Prostate gland (tissue), 2 donors: ENCODE results near the gene LRRC74A. TPM values are rescaled to one million over a fixed set of nuclear protein-coding genes. Genes with fewer than 3 reads are reported as not detected.
"Not testable (repeated sequence)": the region's sequence is repeated elsewhere in the genome, so short reads cannot be mapped to it uniquely, and the experiment has no call there.

Experiments
- DNase-seq: peaks from one replicate; pipeline ENCODE4 v3.0.0-alpha.2; 2019; ENCODE audit warnings: low spot score
- H3K27ac ChIP-seq, 2 donors: fragments of 200-600 bp; sonication (generic); 2 replicates each; pipeline ENCODE4 v1.5.1; 2017 to 2019
- H3K27me3 ChIP-seq: fragments of 200-600 bp; sonication (generic); replicated peaks from 2 replicates; pipeline ENCODE4 v1.5.1; 2019; ENCODE audit not compliant: insufficient read depth
- H3K36me3 ChIP-seq, 2 donors: fragments of 200-600 bp; sonication (generic); 1 replicate in 1 of 2; 2 replicates in 1 of 2; pipeline versions ENCODE4 v1.5.1 to v1.8.1; 2017 to 2019
- H3K4me1 ChIP-seq: fragments of 200-600 bp; sonication (generic); replicated peaks from 2 replicates; pipeline ENCODE4 v1.5.1; 2019
- H3K4me3 ChIP-seq, 2 donors: fragments of 200-600 bp; sonication (generic); 2 replicates each; pipeline ENCODE4 v1.5.1; 2017 to 2019
- H3K9me3 ChIP-seq: fragments of 200-600 bp; sonication (generic); 2 replicates; pipeline ENCODE4 v1.5.1; 2017
- CTCF ChIP-seq, 4 experiments: fragments of 200-600 bp in 2 of 4; fragments of 450-650 bp in 2 of 4; sonication (generic) in 2 of 4; IDR thresholded peaks; 1 replicate in 3 of 4; 2 replicates in 1 of 4; pipeline ENCODE4 v1.5.1; 2016 to 2019; ENCODE audit warnings: antibody characterized with exemption in 4 of 4, mild to moderate bottlenecking in 2 of 4, moderate library complexity in 2 of 4
- POLR2A ChIP-seq: fragments of 450-650 bp; IDR thresholded peaks from one replicate; pipeline ENCODE4 v1.6.1; 2016; ENCODE audit warnings: antibody characterized with exemption, mild to moderate bottlenecking
- POLR2AphosphoS5 ChIP-seq: sonication (generic); formaldehyde crosslinking; IDR thresholded peaks from one replicate; pipeline ENCODE4 v1.6.1; 2017; ENCODE audit warnings: antibody characterized with exemption
- WGBS: methylation state at CpG from one replicate; pipeline ENCODE4 v1.1.5; 2018; 5-methylcytosine and 5-hydroxymethylcytosine counted together
- intact Hi-C: fragments of 100-400 bp; cut with DNase I; formaldehyde crosslinking; loops from one replicate; pipeline ENCODE4 v1.14.2; 2022
- total RNA-seq, 2 donors: library from RNA; depleted of rRNA; stranded (reverse); fragments of >200 nt; gene quantifications; one replicate each; pipeline ENCODE4 v1.1.0, GENCODE V29; 2016

Gene LRRC74A
- total RNA-seq, 2 donors from 2014 or later: 6.0 TPM; not detected in 1

- intact Hi-C loops: no loop called here
- Histone ChIP-seq H3K27me3 (no peaks in the 10 kb centered on the region), H3K9me3 (no peaks in the 10 kb centered on the region), H3K4me3 (no peak overlapping the region), H3K27ac (no peak overlapping the region), H3K36me3 (no peaks in the 10 kb centered on the region), H3K4me1 (no peaks in the 10 kb centered on the region)
- no peak for DNase-seq
- 93% methylated on average over 6 of the region's 6 CpGs for WGBS
- no peak for TF ChIP-seq CTCF (IDR thresholded peaks at IDR 0.05)
- no peak for TF ChIP-seq POLR2AphosphoS5
- no peak for TF ChIP-seq POLR2A
These were observed 58.2 kb downstream of the LRRC74A start for GRCh38 chr14:76884394-76884793.

GRCh38 chr14:76884853-76885276 lies 58.7 kb downstream of the LRRC74A start:
- 85% methylated on average over 14 of the region's 14 CpGs for WGBS
- no peak for TF ChIP-seq POLR2A
- no peak for TF ChIP-seq POLR2AphosphoS5
- no peak for TF ChIP-seq CTCF (IDR thresholded peaks at IDR 0.05)
- Histone ChIP-seq H3K9me3 (no peaks in the 10 kb centered on the region), H3K36me3 (no peaks in the 10 kb centered on the region), H3K27me3 (no peaks in the 10 kb centered on the region), H3K27ac (no peak overlapping the region), H3K4me1 (no peaks in the 10 kb centered on the region), H3K4me3 (no peak overlapping the region)
- intact Hi-C loops: no loop called here
- DNase-seq: no peak

- 24% methylated on average over 6 of the region's 6 CpGs for WGBS
- no peak for DNase-seq
- no peaks in the 10 kb centered on the region for H3K36me3 ChIP-seq
- no peak overlapping the region for H3K27ac ChIP-seq
- H3K4me1 ChIP-seq: no peaks in the 10 kb centered on the region
- H3K4me3 ChIP-seq: no peak overlapping the region
- intact Hi-C loops: no loop called here
- TF ChIP-seq POLR2AphosphoS5 (no peak), CTCF (IDR thresholded peaks at IDR 0.05) (no peak)
- no peaks in the 10 kb centered on the region for H3K9me3 ChIP-seq
- no peaks in the 10 kb centered on the region for H3K27me3 ChIP-seq
These were observed 61.0 kb downstream of the LRRC74A start for GRCh38 chr14:76887191-76887590.

GRCh38 chr14:76891391-76891790 lies 65.2 kb downstream of the LRRC74A start:
- no peak for TF ChIP-seq CTCF (IDR thresholded peaks at IDR 0.05)
- TF ChIP-seq POLR2AphosphoS5: no peak
- H3K4me1 ChIP-seq: no peaks in the 10 kb centered on the region
- intact Hi-C loops: no loop called here
- H3K36me3 ChIP-seq: no peaks in the 10 kb centered on the region
- no peak overlapping the region for H3K27ac ChIP-seq
- 0% methylated on average over 1 of the region's 1 CpG for WGBS
- no peaks in the 10 kb centered on the region for H3K27me3 ChIP-seq
- no peak for DNase-seq
- H3K4me3 ChIP-seq: no peak overlapping the region
- H3K9me3 ChIP-seq: no peaks in the 10 kb centered on the region

- 89% methylated on average over 5 of the region's 5 CpGs for WGBS
- intact Hi-C loops: no loop called here
- H3K9me3 ChIP-seq: no peaks in the 10 kb centered on the region
These were observed 68.1 kb downstream of the LRRC74A start for GRCh38 chr14:76894308-76894707.

GRCh38 chr14:76898006-76898405 lies 71.8 kb downstream of the LRRC74A start:
- intact Hi-C loops, H3K27ac ChIP-seq: not testable (repeated sequence)
- 95% methylated on average over 27 of the region's 37 CpGs for WGBS

More at GRCh38 chr14:76894308-76894707, 68.1 kb downstream of the LRRC74A start:
- Histone ChIP-seq H3K4me3 (no peak overlapping the region), H3K27ac (no peak overlapping the region), H3K36me3 (no peaks in the 10 kb centered on the region), H3K27me3 (no peaks in the 10 kb centered on the region), H3K4me1 (no peaks in the 10 kb centered on the region)
- TF ChIP-seq CTCF (IDR thresholded peaks at IDR 0.05) (no peak), POLR2A (no peak), POLR2AphosphoS5 (no peak)
- no peak for DNase-seq

More at GRCh38 chr14:76898006-76898405, 71.8 kb downstream of the LRRC74A start:
- H3K27me3 ChIP-seq, H3K9me3 ChIP-seq, DNase-seq, H3K4me3 ChIP-seq, H3K4me1 ChIP-seq, H3K36me3 ChIP-seq: not testable (repeated sequence)
